ENCODE results near the gene AMH. TPM values are rescaled to one million over a fixed set of nuclear protein-coding genes. Genes with fewer than 3 reads are reported as not detected.

The AMH gene
- total RNA-seq, 2 experiments from 2014 or later = 14.8 to 49.7 TPM

GRCh38 chr19:2271234-2272103, 22.3 kb downstream of the AMH start:
- Histone ChIP-seq H3K4me2 (ENCODE audit: low read length) (peak overlapping the region; percentile 98), H3K27ac (ENCODE audit: low read depth, low read length, poor library complexity, severe bottlenecking) (peak overlapping the region; percentile 93), H3K36me3 (ENCODE audit: insufficient read depth, low read length) (peaks cover 59% of the 10 kb centered on the region), H3K4me1 (ENCODE audit: insufficient read depth, low read length, poor library complexity, severe bottlenecking) (peaks cover 42% of the 10 kb centered on the region), H3K9me2 (ENCODE audit: insufficient read depth, low read length) (no peaks in the 10 kb centered on the region), H2AFZ (ENCODE audit: low read length) (no peak overlapping the region), H4K20me1 (ENCODE audit: insufficient read depth, low read length) (peaks cover 10% of the 10 kb centered on the region), H3K79me2 (ENCODE audit: insufficient read depth, low read depth, low read length) (peaks cover 60% of the 10 kb centered on the region), H3K9me3 (ENCODE audit: low read length) (no peaks in the 10 kb centered on the region), H3K4me3 (ENCODE audit: low read depth, low read length, poor library complexity, severe bottlenecking) (peak overlapping the region; percentile 87)
- CTCF ChIA-PET (ENCODE audit: unreplicated experiment) = no interaction called here
- POLR2A ChIA-PET = interaction anchor here (0.5 to 2.7 kb wide), 3 partner anchors 12 to 351 kb away, joined by 5 to 11 read pairs (median 7); no protein-coding TSS in a partner anchor
- no peak for TF ChIP-seq EZH2phosphoT487 (IDR thresholded peaks at IDR 0.05; ENCODE audit: borderline replicate concordance, low read depth, low read length)
- no TSS peak for BruUV-seq (replicated peaks)
- intact Hi-C loops (cut with micrococcal nuclease; ENCODE audit: unreplicated experiment) = loop anchor here (2.0 kb wide), 1 partner anchor 57 kb away; the partner anchor contains the start of genes LSM7 and SPPL2B
- no peak for DNase-seq (ENCODE audit: low spot score)

- peaks cover 57% of the 10 kb centered on the region for H3K79me2 ChIP-seq (ENCODE audit: insufficient read depth, low read depth, low read length)
- no peaks in the 10 kb centered on the region for H3K9me2 ChIP-seq (ENCODE audit: insufficient read depth, low read length)
- peaks cover 29% of the 10 kb centered on the region for H3K4me1 ChIP-seq (ENCODE audit: insufficient read depth, low read length, poor library complexity, severe bottlenecking)
- no peak overlapping the region for H2AFZ ChIP-seq (ENCODE audit: low read length)
- TF ChIP-seq CTCF (conservative IDR thresholded peaks at IDR 0.05; ENCODE audit: low read length) (peak; percentile 94), EZH2phosphoT487 (IDR thresholded peaks at IDR 0.05; ENCODE audit: borderline replicate concordance, low read depth, low read length) (no peak)
- ChIA-PET POLR2A (interaction anchor here (0.6 kb wide), 1 partner anchor 288 kb away, joined by 3 read pairs; no protein-coding TSS in a partner anchor), CTCF (ENCODE audit: unreplicated experiment) (no interaction called here)
- peak overlapping the region; percentile 98 for H3K4me2 ChIP-seq (ENCODE audit: low read length)
- peak overlapping the region; percentile 93 for H3K27ac ChIP-seq (ENCODE audit: low read depth, low read length, poor library complexity, severe bottlenecking)
- peak overlapping the region; percentile 87 for H3K4me3 ChIP-seq (ENCODE audit: low read depth, low read length, poor library complexity, severe bottlenecking)
- no peaks in the 10 kb centered on the region for H3K9me3 ChIP-seq (ENCODE audit: low read length)
- intact Hi-C loops (cut with micrococcal nuclease; ENCODE audit: unreplicated experiment) = loop anchor here (1.0 to 2.0 kb wide), 5 partner anchors 15 to 118 kb away; partner anchors contain the start of genes LSM7, PLEKHJ1, SF3A2 and SPPL2B
- H4K20me1 ChIP-seq (ENCODE audit: insufficient read depth, low read length) = peaks cover 10% of the 10 kb centered on the region
- DNase-seq (ENCODE audit: low spot score) = peak; percentile 97
- BruUV-seq (replicated peaks) = no TSS peak
- H3K36me3 ChIP-seq (ENCODE audit: insufficient read depth, low read length) = peaks cover 63% of the 10 kb centered on the region
These were observed 24.4 kb downstream of the AMH start for GRCh38 chr19:2273356-2274184.

- Histone ChIP-seq H3K9me2 (ENCODE audit: insufficient read depth, low read length) (no peaks in the 10 kb centered on the region), H3K79me2 (ENCODE audit: insufficient read depth, low read depth, low read length) (peaks cover 53% of the 10 kb centered on the region), H3K4me1 (ENCODE audit: insufficient read depth, low read length, poor library complexity, severe bottlenecking) (peaks cover 26% of the 10 kb centered on the region), H3K27ac (ENCODE audit: low read depth, low read length, poor library complexity, severe bottlenecking) (peak overlapping the region; percentile 93), H3K9me3 (ENCODE audit: low read length) (no peaks in the 10 kb centered on the region), H3K4me2 (ENCODE audit: low read length) (peak overlapping the region; percentile 98), H2AFZ (ENCODE audit: low read length) (no peak overlapping the region), H4K20me1 (ENCODE audit: insufficient read depth, low read length) (peaks cover 10% of the 10 kb centered on the region), H3K36me3 (ENCODE audit: insufficient read depth, low read length) (peaks cover 63% of the 10 kb centered on the region), H3K4me3 (ENCODE audit: low read depth, low read length, poor library complexity, severe bottlenecking) (peak overlapping the region; percentile 47)
- BruUV-seq (replicated peaks) = no TSS peak
- intact Hi-C loops (cut with micrococcal nuclease; ENCODE audit: unreplicated experiment) = no loop called here
- no peak for TF ChIP-seq CTCF (conservative IDR thresholded peaks at IDR 0.05; ENCODE audit: low read length)
- TF ChIP-seq EZH2phosphoT487 (IDR thresholded peaks at IDR 0.05; ENCODE audit: borderline replicate concordance, low read depth, low read length) = no peak
- CTCF ChIA-PET (ENCODE audit: unreplicated experiment) = interaction anchor here (0.6 to 0.7 kb wide), 2 partner anchors 15 to 20 kb away, joined by 3 to 4 read pairs; no protein-coding TSS in a partner anchor
- POLR2A ChIA-PET = no interaction called here
- no peak for DNase-seq (ENCODE audit: low spot score)
These were observed 25.1 kb downstream of the AMH start for GRCh38 chr19:2274185-2274711.
